Transverse colon (tissue), 3 donors: ENCODE measurements around the gene PHACTR2.
A peak's percentile ranks its signal among the peaks of the same experiment; 100 is the strongest.

Experiments used
- EP300 ChIP-seq: sonication (generic); formaldehyde crosslinking; IDR thresholded peaks from one replicate; pipeline ENCODE4 v1.6.1; 2017; ENCODE audit warnings: antibody characterized with exemption, low read depth
- POLR2AphosphoS5 ChIP-seq, 3 donors: sonication (generic); formaldehyde crosslinking; IDR thresholded peaks; one replicate each; pipeline ENCODE4 v1.6.1; 2016; ENCODE audit warnings: antibody characterized with exemption in 3 of 3

DNA sequence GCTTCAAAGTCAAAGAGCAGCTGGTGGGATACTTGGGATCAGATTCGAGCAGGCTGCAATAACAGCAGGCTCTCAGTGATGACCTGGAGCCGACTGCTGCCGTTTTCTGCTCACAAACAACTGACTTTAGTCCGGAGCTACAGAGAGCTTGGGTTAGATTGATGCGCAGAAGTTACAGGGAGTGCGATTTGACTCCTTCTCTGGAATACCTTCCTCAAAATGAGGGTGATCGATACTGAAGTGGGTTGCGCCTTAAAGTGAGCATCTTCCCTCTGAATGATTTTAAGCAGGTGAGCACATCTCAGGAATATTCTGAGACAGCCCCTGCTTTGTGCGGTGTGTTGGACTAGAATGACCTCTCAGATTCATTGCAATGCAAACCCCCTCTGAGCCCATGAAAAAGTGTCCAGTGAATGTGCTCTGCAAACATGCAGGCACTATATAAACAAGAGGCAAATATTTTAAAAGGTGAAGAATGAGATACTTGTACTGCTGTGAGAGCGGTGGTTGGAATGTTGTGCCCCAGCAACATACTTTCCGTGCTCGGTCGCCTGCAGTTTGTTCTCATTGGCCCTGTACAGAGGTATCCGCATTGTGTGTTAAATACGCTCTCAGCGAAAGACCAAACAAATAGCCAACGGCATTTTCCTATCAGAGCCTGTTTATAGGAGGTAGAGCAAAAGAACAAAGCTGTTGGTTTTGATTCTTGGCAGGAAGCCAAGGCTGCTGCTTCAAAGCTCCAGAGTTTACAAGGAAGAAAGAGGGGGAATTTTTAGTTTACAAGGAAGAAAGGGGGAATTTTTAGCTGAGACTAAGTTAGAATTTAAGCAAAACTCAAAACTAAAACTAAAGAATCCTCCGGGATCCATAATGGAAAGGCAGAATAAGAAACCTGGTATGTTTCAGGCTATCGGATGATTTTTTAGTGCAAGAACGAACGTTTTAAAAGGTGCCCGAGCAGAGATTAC lies 67.7 kb downstream of the PHACTR2 start:
- TF ChIP-seq POLR2AphosphoS5 (IDR thresholded peaks at IDR 0.05): peak in 2 of 3 donors; percentile 58
- no peak for TF ChIP-seq EP300
